ENCODE results near the gene FLCN. TPM values are rescaled to one million over a fixed set of nuclear protein-coding genes. Genes with fewer than 3 reads are reported as not detected.

Gene FLCN
- total and polyA plus RNA-seq, 2 of the 13 experiments (the other 11 are each of a cell fraction or from before 2014, with no cell fraction given) = 16.6 to 24.9 TPM

DNA sequence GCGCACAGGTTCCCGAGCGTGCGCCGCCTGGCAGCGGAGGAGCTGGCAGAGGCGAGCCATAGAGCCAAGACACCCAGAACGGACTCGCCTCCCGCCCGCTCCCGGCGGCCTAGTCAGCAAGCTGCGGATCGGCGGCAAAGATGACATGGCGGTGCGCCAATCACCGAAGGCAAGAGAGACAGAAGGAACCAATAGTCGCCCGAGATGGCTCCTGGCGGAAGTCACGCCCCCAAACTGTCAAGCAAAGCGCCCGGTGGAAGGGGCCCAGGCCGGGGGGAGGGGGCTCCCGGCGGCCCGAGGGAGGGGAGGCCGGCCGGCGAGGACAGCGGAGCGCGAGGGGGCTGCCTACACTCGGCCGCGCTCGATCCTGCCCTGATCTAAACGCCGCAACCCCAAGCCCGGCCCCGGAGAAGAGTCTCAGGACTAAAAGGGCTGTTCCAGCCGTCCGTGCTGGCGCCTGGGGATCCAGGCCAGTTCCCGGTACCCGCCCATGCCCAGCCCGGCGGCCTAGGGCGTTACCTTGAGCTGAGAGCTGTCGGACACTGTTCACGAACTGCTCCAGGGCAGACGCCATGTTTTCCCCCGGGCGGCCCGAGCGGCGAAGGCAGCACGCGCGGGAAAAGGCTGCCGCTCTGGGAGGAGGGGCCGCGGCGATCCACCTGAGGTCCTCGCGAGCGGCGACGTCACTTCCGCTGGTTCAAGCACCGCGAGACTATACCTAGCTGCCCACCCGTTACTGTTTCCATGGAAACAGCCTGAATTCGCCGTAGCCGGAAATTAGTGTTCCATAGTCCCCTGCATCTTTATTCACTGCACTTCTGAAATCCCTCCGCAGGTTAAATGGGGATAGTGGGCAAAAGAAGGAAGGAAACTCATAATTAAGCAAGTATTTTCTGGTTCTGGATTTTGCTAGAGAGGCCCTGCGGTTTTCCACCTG is 43.9 kb upstream of the FLCN start, which contains the start of gene COPS3 (continued):
- TF ChIP-seq, protein P1, sequence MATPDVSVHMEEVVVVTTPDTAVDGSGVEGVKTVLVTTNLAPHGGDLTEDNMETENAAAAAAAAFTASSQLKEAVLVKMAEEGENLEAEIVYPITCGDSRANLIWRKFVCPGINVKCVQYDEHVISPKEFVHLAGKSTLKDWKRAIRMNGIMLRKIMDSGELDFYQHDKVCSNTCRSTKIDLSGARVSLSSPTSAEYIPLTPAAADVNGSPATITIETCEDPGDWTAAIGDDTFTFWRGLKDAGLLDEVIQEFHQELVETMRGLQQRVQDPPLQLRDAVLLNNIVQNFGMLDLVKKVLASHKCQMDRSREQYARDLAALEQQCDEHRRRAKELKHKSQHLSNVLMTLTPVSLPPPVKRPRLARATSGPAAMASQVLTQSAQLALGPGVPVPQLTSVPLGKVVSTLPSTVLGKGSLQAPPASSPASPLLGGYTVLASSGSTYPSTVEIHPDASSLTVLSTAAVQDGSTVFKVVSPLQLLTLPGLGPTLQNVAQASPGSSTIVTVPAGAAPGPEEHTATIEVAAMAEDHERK (CRISPR knock-in tag; IDR thresholded peaks at IDR 0.05; ENCODE audit: low read depth) = peak; percentile 7; the same call in 1 of the 2 replicates
- TF ChIP-seq, protein P2, sequence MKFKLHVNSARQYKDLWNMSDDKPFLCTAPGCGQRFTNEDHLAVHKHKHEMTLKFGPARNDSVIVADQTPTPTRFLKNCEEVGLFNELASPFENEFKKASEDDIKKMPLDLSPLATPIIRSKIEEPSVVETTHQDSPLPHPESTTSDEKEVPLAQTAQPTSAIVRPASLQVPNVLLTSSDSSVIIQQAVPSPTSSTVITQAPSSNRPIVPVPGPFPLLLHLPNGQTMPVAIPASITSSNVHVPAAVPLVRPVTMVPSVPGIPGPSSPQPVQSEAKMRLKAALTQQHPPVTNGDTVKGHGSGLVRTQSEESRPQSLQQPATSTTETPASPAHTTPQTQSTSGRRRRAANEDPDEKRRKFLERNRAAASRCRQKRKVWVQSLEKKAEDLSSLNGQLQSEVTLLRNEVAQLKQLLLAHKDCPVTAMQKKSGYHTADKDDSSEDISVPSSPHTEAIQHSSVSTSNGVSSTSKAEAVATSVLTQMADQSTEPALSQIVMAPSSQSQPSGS (CRISPR knock-in tag; IDR thresholded peaks at IDR 0.05) = 0 out of 2 replicates have a peak, but pooled peaks have one; percentile 18
- TF ChIP-seq ZSCAN29 (CRISPR knock-in tag; conservative IDR thresholded peaks at IDR 0.05) (no peak), BRCA1 (CRISPR knock-in tag; IDR thresholded peaks at IDR 0.05) (no peak), ZSCAN9 (CRISPR knock-in tag; IDR thresholded peaks at IDR 0.05; ENCODE audit: borderline replicate concordance) (no peak), AGO1 (IDR thresholded peaks at IDR 0.05; ENCODE audit: low read depth, low read length, poor library complexity, severe bottlenecking) (peak; percentile 41), ETV6 (CRISPR knock-in tag; conservative IDR thresholded peaks at IDR 0.05) (peak; percentile 54; the same call in 1 of the 2 replicates), NFYC (CRISPR knock-in tag; IDR thresholded peaks at IDR 0.05) (peak; percentile 92), ZSCAN21 (CRISPR knock-in tag; IDR thresholded peaks at IDR 0.05; ENCODE audit: borderline replicate concordance) (peak; percentile 78; the same call in 1 of the 2 replicates), ASH2L (IDR thresholded peaks at IDR 0.05; ENCODE audit: insufficient read length, low read depth, low read length) (peak; percentile 93), ZNF550 (CRISPR knock-in tag; IDR thresholded peaks at IDR 0.05; ENCODE audit: borderline replicate concordance) (no peak), GPN1 (CRISPR knock-in tag; IDR thresholded peaks at IDR 0.05; ENCODE audit: borderline replicate concordance) (peak; percentile 67; the same call in 1 of the 2 replicates), TBX2 (CRISPR knock-in tag; IDR thresholded peaks at IDR 0.05; ENCODE audit: borderline replicate concordance) (peak; percentile 55), ZNF678 (CRISPR knock-in tag; IDR thresholded peaks at IDR 0.05) (0 out of 2 replicates have a peak, but pooled peaks have one; percentile 39), MXI1 (IDR thresholded peaks at IDR 0.05; ENCODE audit: borderline replicate concordance, low read depth, low read length) (peak; percentile 89; the same call in 1 of the 3 replicates), TGIF2 (CRISPR knock-in tag; IDR thresholded peaks at IDR 0.05) (peak; percentile 24; the same call in 1 of the 2 replicates), ZFP36L1 (CRISPR knock-in tag; IDR thresholded peaks at IDR 0.05) (peak; percentile 77; the same call in 1 of the 2 replicates), ZNF333 (CRISPR knock-in tag; IDR thresholded peaks at IDR 0.05; ENCODE audit: borderline replicate concordance) (peak; percentile 83; the same call in 1 of the 2 replicates)
- TF ChIP-seq, protein P3, sequence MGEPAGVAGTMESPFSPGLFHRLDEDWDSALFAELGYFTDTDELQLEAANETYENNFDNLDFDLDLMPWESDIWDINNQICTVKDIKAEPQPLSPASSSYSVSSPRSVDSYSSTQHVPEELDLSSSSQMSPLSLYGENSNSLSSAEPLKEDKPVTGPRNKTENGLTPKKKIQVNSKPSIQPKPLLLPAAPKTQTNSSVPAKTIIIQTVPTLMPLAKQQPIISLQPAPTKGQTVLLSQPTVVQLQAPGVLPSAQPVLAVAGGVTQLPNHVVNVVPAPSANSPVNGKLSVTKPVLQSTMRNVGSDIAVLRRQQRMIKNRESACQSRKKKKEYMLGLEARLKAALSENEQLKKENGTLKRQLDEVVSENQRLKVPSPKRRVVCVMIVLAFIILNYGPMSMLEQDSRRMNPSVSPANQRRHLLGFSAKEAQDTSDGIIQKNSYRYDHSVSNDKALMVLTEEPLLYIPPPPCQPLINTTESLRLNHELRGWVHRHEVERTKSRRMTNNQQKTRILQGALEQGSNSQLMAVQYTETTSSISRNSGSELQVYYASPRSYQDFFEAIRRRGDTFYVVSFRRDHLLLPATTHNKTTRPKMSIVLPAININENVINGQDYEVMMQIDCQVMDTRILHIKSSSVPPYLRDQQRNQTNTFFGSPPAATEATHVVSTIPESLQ (CRISPR knock-in tag; conservative IDR thresholded peaks at IDR 0.05) = 0 out of 2 replicates have a peak, but pooled peaks have one; percentile 53
- TF ChIP-seq, protein P4, sequence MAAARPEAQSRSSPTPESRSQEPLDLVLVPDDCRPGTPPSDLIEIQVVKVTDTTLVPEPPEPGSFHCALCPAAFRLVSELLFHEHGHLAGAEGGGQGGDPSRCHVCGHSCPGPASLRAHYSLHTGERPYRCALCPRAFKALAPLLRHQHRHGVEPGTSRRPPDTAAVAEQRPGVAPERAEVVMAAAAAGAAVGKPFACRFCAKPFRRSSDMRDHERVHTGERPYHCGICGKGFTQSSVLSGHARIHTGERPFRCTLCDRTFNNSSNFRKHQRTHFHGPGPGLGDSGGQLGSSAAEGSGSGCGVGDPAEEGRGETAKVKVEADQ (CRISPR knock-in tag; IDR thresholded peaks at IDR 0.05; ENCODE audit: borderline replicate concordance) = peak; percentile 88
